ENCODE measurements around the gene TMEM108.

The TMEM108 gene

DNA sequence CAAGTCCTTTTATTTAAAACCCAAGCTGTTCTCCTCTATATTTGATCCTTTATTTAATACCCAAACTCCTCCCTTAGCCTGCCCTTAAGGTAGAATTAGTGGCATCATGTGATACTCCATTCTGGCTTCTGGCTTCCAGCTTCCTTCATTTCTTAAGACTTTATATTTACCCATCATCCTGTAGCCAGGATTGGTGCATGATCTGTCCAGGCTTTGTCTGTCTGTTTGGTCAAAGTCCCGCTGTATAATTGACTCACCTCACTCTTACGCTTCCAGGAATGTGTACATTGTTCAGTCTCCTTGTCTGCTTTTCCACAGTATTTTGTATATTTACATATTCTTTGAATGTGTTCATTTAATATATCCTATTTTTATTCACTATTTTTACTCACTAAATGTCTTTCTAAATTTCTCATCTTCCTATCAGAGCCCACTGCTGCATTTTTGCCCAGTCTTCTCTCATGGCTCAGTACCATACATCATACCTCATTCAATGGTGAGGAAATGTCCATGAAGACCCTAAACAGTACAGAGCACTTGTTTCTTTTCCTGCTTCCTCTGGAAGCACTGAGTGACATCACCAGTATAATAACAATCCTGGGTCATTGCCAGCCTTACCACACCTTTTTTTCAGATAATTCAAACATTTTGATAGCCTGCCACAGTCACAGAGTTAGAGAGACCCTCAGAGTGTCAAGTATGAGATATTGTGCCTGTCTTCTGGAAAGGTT is 31.5 kb downstream of the TMEM108 start:
- H3K4me1 ChIP-seq (ENCODE audit: insufficient read depth, low read length): no peaks in the 10 kb centered on the region
- no peaks in the 10 kb centered on the region for H3K36me3 ChIP-seq (ENCODE audit: insufficient read depth, low read length)
- no peaks in the 10 kb centered on the region for H3K9me3 ChIP-seq (ENCODE audit: control insufficient read depth, insufficient read depth, low read length)
- no peak overlapping the region for H3K9ac ChIP-seq (ENCODE audit: low read depth, low read length)

DNA sequence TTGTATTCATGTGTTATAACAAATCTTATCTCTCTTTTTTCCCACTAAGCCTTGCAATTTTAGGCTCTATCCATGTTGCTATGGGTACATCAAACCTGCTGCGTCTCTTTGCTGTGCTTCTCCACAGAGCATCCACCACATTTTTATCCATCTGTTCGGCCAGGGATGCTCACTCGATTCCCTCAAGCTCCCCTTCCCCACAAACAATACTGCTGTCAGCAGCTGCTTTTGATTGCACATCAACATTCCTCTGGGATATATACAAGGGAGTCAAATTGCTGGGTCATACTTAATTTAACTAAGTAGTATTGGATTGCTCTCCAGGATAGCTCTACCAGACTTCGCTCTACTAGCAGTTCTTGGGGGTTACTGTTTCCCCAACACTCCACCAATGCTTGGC is 36.8 kb downstream of the TMEM108 start:
- H3K4me1 ChIP-seq (ENCODE audit: insufficient read depth, low read length): no peaks in the 10 kb centered on the region
- H3K9me3 ChIP-seq (ENCODE audit: control insufficient read depth, insufficient read depth, low read length): no peaks in the 10 kb centered on the region

DNA sequence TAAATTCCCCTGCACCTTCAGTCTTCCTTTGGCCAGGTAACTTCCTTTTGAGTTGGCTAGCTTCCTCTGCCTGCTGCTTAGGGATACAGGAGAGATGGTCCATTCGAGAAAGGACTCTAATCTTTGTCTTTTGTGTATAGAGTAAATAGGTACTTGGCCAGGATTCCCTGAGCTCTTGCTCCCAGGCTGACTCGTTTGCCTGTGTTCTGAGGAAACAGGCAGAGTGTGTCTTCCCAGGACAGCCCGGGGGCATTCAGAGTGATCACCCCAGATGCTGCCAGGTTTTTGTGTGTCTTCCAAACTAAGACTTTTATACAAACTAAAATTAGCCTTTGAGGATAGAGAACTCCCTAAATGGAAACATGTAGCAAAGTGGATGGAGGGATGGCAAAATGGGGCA is 39.5 kb downstream of the TMEM108 start:
- Histone ChIP-seq H3K36me3 (ENCODE audit: insufficient read depth, low read length) (no peaks in the 10 kb centered on the region), H3K9me3 (ENCODE audit: control insufficient read depth, insufficient read depth, low read length) (0 out of 2 replicates have a peak, but pooled peaks cover 3% of the 10 kb centered on the region), H3K9ac (ENCODE audit: low read depth, low read length) (no peak overlapping the region), H3K4me1 (ENCODE audit: insufficient read depth, low read length) (no peaks in the 10 kb centered on the region)

More for the DNA sequence above, 36.8 kb downstream of the TMEM108 start:
- no peak overlapping the region for H3K9ac ChIP-seq (ENCODE audit: low read depth, low read length)
- no peaks in the 10 kb centered on the region for H3K36me3 ChIP-seq (ENCODE audit: insufficient read depth, low read length)

DNA sequence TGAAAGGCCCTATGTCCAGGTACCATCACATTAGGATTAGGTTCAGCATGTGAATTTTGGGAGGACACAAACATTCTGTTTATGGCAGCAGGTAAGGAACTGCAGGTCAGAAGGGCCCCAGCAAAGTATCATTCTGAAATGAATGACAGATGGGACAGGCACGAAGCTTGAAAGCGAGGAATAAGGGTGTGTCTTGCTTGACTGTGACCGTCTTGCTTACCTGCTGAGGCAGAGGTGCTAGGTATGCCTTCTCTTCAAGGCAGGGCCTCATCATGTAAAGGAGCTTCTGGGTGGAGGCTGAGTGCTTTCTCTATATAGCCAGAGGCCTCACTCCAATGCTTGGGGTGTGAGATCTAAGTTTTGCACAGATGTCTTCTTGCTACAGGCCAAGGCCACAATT is 41.4 kb downstream of the TMEM108 start:
- no peak overlapping the region for H3K9ac ChIP-seq (ENCODE audit: low read depth, low read length)
- H3K36me3 ChIP-seq (ENCODE audit: insufficient read depth, low read length): no peaks in the 10 kb centered on the region
- H3K4me1 ChIP-seq (ENCODE audit: insufficient read depth, low read length): no peaks in the 10 kb centered on the region
- H3K9me3 ChIP-seq (ENCODE audit: control insufficient read depth, insufficient read depth, low read length): 0 out of 2 replicates have a peak, but pooled peaks cover 3% of the 10 kb centered on the region

DNA sequence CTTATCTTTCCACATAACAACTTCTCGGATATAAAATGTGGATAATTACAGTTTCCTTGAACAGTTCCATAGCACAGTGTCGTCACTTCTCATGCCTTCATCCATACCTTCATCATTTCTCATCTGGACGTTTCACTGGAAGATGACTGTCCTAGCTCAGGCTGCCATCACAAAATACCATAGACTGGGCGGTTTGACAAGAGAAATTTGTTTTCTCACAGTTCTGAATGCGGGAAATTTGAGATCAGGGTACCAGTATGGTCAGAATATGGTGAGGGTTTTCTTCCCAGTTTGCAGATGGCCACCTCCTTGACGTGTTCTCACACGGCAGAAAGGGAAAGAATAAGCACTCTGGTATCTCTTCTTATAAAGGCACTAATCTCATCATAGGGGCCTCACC is 42.8 kb downstream of the TMEM108 start:
- no peaks in the 10 kb centered on the region for H3K36me3 ChIP-seq (ENCODE audit: insufficient read depth, low read length)
- no peak overlapping the region for H3K9ac ChIP-seq (ENCODE audit: low read depth, low read length)
- no peaks in the 10 kb centered on the region for H3K4me1 ChIP-seq (ENCODE audit: insufficient read depth, low read length)
- 0 out of 2 replicates have a peak, but pooled peaks cover 3% of the 10 kb centered on the region for H3K9me3 ChIP-seq (ENCODE audit: control insufficient read depth, insufficient read depth, low read length)

DNA sequence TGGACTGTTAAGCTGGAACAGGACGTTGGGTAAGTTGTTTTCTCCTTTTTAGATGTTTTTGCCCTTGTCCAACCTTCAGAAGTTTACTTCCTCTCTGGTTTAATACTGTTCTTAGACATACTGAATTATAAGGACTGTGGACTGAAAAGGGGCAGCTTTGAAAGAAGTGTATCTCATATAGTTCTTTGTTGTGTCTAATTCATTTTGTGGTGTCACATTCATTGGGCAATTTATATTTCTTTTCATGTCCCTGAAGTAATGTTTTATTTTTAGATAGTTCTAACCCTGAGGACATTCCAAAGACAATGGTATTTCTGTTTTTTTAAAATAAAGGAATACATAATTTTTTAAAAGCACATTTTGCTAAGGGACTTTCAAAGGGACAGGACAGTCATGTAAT is 45.2 kb downstream of the TMEM108 start:
- Histone ChIP-seq H3K36me3 (ENCODE audit: insufficient read depth, low read length) (no peaks in the 10 kb centered on the region), H3K4me1 (ENCODE audit: insufficient read depth, low read length) (no peaks in the 10 kb centered on the region), H3K9ac (ENCODE audit: low read depth, low read length) (no peak overlapping the region), H3K9me3 (ENCODE audit: control insufficient read depth, insufficient read depth, low read length) (0 out of 2 replicates have a peak, but pooled peaks cover 3% of the 10 kb centered on the region)

DNA sequence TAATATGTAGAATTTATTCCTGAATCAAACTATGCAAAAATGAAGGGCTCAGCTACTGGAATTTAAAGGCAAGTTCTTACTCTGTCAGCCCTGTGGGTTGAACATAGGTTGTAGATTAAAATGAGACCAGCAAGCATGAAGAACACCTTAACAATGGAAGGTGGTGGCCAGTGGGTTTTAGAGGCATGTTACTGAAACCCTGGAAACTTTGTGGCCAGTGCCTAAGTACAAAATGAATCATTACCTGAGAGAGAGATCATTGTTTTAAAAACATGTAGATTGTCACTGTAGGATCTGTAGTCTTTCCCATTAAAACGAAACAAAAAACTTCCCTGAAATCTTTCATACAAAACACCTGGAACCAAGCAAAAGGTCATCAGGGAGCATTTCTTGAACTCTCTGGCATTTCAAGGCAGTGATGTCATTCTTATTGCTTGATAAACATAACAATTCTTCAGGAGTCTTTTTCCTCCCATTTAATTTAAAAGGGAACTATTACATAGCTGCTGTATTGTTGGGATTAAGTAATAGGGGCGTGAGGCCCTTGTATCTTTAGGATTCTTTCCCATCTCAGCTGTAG is 51.8 kb downstream of the TMEM108 start:
- Histone ChIP-seq H3K9ac (ENCODE audit: low read depth, low read length) (no peak overlapping the region), H3K9me3 (ENCODE audit: control insufficient read depth, insufficient read depth, low read length) (no peaks in the 10 kb centered on the region), H3K4me1 (ENCODE audit: insufficient read depth, low read length) (peaks cover 12% of the 10 kb centered on the region; the same call in 1 of the 2 replicates)

DNA sequence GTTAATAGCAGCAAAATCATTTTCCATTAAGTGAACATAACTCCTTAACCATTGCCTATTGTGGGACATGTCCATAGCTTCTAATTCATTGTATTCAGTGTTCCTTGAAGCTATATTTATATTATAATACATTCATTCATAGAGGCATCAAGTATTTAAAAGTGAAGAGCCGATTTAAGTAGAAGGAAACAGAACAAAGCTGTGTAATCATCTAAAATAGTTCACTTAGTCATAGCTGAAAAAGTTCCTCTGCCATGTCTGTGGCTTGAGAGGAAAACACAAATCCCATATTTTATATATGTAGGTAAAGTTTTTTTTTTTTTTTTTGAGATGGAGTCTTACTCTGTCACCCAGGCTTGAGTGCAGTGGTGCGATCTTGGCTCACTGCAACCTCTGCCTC is 54.5 kb downstream of the TMEM108 start:
- Histone ChIP-seq H3K4me1 (ENCODE audit: insufficient read depth, low read length) (peaks cover 12% of the 10 kb centered on the region; the same call in 1 of the 2 replicates), H3K36me3 (ENCODE audit: insufficient read depth, low read length) (no peaks in the 10 kb centered on the region), H3K9ac (ENCODE audit: low read depth, low read length) (no peak overlapping the region), H3K9me3 (ENCODE audit: control insufficient read depth, insufficient read depth, low read length) (no peaks in the 10 kb centered on the region)

More for the DNA sequence above, 51.8 kb downstream of the TMEM108 start:
- H3K36me3 ChIP-seq (ENCODE audit: insufficient read depth, low read length): no peaks in the 10 kb centered on the region

DNA sequence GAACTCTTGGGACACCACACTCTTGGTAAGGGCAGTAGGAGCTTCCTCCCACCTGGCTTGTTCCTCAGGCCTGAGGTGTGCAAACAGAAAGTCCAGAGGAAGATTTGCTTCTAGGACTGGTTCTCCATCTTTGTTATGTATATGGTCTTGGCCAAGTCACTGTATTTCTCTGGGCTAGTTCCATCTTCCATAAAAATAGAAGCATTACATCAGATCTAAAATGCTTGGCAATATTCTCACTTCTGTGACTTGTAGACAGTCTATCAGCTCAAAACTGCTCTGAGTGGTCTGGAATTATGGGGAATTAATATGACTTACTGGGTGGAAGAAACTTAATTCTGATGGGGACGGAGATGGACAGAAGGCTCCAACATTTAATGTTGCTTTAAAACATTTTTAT is 55.2 kb downstream of the TMEM108 start:
- Histone ChIP-seq H3K9ac (ENCODE audit: low read depth, low read length) (no peak overlapping the region), H3K9me3 (ENCODE audit: control insufficient read depth, insufficient read depth, low read length) (no peaks in the 10 kb centered on the region), H3K4me1 (ENCODE audit: insufficient read depth, low read length) (peaks cover 12% of the 10 kb centered on the region; the same call in 1 of the 2 replicates), H3K36me3 (ENCODE audit: insufficient read depth, low read length) (no peaks in the 10 kb centered on the region)

DNA sequence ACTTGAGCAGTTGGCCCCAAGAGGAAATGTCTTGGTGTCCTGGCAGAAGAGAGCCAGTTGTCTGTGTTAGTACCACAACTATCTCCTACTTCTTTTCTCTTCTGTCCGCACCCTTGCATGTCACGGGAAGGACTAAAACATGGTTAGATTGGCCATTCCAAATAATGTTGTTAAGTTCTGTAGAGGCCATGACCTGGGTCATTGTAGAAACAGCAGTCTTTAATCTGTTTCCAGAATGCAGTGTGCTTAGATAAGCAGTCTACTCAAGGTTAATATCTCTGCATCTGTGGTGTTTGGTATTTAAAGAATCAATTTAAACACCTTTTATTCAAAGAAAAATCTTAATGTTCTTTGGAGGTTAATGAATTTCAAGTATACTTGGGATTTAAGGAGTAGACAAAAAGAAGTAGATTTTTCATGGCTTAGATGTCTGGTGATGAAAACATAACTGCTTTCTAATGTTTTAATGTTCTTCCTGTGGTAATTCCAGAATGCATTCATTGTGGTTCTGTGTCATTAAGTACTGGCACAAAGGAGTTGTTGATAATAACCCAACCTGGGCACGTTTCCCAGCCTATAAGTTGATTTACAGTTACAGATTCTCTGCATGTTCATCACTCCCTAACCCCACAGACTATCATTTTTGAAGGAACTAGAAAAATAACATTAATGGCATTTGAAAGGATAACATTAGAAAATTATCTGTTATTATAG is 58.9 kb downstream of the TMEM108 start:
- Histone ChIP-seq H3K36me3 (ENCODE audit: insufficient read depth, low read length) (no peaks in the 10 kb centered on the region), H3K9me3 (ENCODE audit: control insufficient read depth, insufficient read depth, low read length) (peaks cover 2% of the 10 kb centered on the region; the same call in 1 of the 2 replicates), H3K9ac (ENCODE audit: low read depth, low read length) (no peak overlapping the region), H3K4me1 (ENCODE audit: insufficient read depth, low read length) (no peaks in the 10 kb centered on the region)

DNA sequence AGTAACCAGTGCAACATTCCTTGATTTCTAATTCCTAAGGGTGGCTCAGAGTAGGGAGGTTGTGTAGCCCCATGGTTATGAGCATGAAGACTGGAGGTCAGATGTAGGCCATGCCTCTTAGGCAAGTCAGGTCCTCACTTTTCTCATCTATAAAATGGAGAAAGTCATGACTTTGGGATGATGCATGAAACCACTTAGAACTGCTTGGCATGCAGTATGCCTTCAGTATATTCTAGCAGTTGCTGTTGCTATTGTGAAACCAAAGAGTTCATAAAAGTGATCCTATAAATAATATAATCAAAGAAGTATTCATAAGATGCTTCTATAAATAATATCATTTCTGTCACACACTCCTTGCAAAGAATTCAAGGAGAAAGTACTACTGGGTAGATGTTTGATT is 65.5 kb downstream of the TMEM108 start:
- H3K9me3 ChIP-seq (ENCODE audit: control insufficient read depth, insufficient read depth, low read length): peaks cover 2% of the 10 kb centered on the region; the same call in 1 of the 2 replicates
- no peak overlapping the region for H3K9ac ChIP-seq (ENCODE audit: low read depth, low read length)
- H3K4me1 ChIP-seq (ENCODE audit: insufficient read depth, low read length): no peaks in the 10 kb centered on the region
- H3K36me3 ChIP-seq (ENCODE audit: insufficient read depth, low read length): no peaks in the 10 kb centered on the region

DNA sequence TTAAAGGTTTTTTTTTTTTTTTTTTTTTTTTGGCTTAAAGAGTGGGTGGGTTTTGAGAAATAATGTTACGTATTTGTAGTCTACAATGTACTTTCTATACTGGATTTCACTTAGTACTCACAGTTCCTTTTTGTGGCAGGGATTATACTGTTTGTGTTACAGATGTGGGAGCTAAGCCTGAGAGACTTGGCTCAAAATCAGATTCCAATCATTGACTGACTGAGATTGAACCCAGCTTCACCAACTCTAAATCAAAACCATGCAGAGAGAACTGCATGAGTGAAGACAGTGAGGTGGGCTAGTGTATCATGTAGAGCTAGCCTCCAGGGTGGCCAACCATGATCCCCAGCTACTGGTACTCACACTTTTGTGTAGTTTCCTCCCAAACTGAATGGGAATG is 68.0 kb downstream of the TMEM108 start:
- no peak overlapping the region for H3K9ac ChIP-seq (ENCODE audit: low read depth, low read length)
- H3K9me3 ChIP-seq (ENCODE audit: control insufficient read depth, insufficient read depth, low read length): no peaks in the 10 kb centered on the region
- no peaks in the 10 kb centered on the region for H3K36me3 ChIP-seq (ENCODE audit: insufficient read depth, low read length)
- no peaks in the 10 kb centered on the region for H3K4me1 ChIP-seq (ENCODE audit: insufficient read depth, low read length)

DNA sequence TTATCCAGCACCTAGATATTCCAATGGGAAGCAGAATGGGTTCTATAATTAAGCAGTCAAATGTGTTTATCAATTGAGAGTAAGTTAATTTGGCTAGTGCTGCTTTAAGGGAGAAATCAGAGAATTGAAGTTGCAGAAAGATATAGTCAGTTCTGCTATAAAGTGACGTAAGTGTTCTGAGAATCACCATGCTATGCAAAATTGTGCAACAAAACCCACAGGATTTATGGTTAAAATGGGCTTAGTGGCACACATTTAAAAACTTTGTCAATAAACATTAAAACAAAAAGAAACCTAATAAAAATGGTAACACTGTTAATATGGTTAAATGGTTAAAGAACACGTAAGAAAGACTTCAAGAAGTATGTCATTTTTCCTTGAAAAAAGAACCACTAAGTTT is 74.5 kb downstream of the TMEM108 start:
- no peaks in the 10 kb centered on the region for H3K36me3 ChIP-seq (ENCODE audit: insufficient read depth, low read length)
- H3K4me1 ChIP-seq (ENCODE audit: insufficient read depth, low read length): no peaks in the 10 kb centered on the region
- H3K9me3 ChIP-seq (ENCODE audit: control insufficient read depth, insufficient read depth, low read length): no peaks in the 10 kb centered on the region
- no peak overlapping the region for H3K9ac ChIP-seq (ENCODE audit: low read depth, low read length)

DNA sequence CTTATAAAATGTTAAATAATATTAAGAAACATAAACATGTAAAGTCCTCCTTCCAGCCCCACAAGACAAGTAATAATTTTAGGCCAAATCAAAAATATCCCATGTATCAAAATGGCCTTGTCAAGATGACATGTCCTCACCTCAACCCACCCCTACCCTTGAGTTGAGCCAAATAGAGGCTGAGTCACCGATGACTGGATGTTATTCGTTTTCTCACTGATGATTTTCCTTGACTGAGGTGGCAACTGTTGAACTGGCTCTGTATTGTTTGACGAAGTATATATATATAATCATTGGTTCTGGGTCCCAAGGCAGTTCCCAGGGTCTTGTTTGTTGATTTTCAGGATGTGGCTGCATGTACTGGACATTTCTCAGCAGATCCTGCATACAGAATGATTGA is 75.3 kb downstream of the TMEM108 start:
- no peak overlapping the region for H3K9ac ChIP-seq (ENCODE audit: low read depth, low read length)

More for the DNA sequence above, 75.3 kb downstream of the TMEM108 start:
- Histone ChIP-seq H3K4me1 (ENCODE audit: insufficient read depth, low read length) (no peaks in the 10 kb centered on the region), H3K36me3 (ENCODE audit: insufficient read depth, low read length) (no peaks in the 10 kb centered on the region), H3K9me3 (ENCODE audit: control insufficient read depth, insufficient read depth, low read length) (no peaks in the 10 kb centered on the region)
